MM.1S (cell line): ENCODE data around the gene SDHA.

Experiments used
- DNase-seq: peaks from one replicate; pipeline ENCODE4 v3.0.0-alpha.2; 2015
- H2AFZ ChIP-seq: fragments of 300-600 bp; sonication (generic); 2 replicates; pipeline ENCODE4 v1.6.0; 2016; ENCODE audit warnings: antibody characterized with exemption, low read length
- H3F3A ChIP-seq: fragments of 300-600 bp; sonication (generic); 2 replicates; pipeline ENCODE4 v1.6.1; 2016; ENCODE audit warnings: mild to moderate bottlenecking, antibody characterized with exemption, low read length, moderate library complexity, mixed read lengths; ENCODE audit not compliant: insufficient read depth
- H3K27ac ChIP-seq: fragments of 300-600 bp; sonication (generic); 2 replicates; pipeline ENCODE4 v1.5.1; 2016; ENCODE audit warnings: mild to moderate bottlenecking, low read length
- H3K27me3 ChIP-seq: fragments of 300-600 bp; sonication (generic); replicated peaks from 2 replicates; pipeline ENCODE4 v1.6.0; 2016; ENCODE audit warnings: low read length; ENCODE audit not compliant: insufficient read depth
- H3K36me3 ChIP-seq: fragments of 300-600 bp; sonication (generic); replicated peaks from 2 replicates; pipeline ENCODE4 v1.6.1; 2016; ENCODE audit warnings: mild to moderate bottlenecking, low read length, mixed read lengths; ENCODE audit not compliant: insufficient read depth
- H3K4me1 ChIP-seq: fragments of 300-600 bp; sonication (generic); 2 replicates; pipeline ENCODE4 v1.6.1; 2016; ENCODE audit warnings: low read length, mixed read lengths
- H3K4me2 ChIP-seq: fragments of 300-600 bp; sonication (generic); 2 replicates; pipeline ENCODE4 v1.6.0; 2016; ENCODE audit warnings: low read depth, low read length
- H3K4me3 ChIP-seq: fragments of 300-600 bp; sonication (generic); 2 replicates; pipeline ENCODE4 v1.5.1; 2016; ENCODE audit warnings: low read length, mixed read lengths
- H3K79me2 ChIP-seq: fragments of 300-600 bp; sonication (generic); 2 replicates; pipeline ENCODE4 v1.6.1; 2016; ENCODE audit warnings: mixed run types, low read length, mixed read lengths
- H3K9ac ChIP-seq: fragments of 300-600 bp; sonication (generic); 2 replicates; pipeline ENCODE4 v1.6.1; 2016; ENCODE audit warnings: low read length, mixed read lengths
- H3K9me2 ChIP-seq: fragments of 300-600 bp; sonication (generic); replicated peaks from 2 replicates; pipeline ENCODE4 v1.6.1; 2016; ENCODE audit warnings: mild to moderate bottlenecking, low read length, mixed read lengths; ENCODE audit not compliant: insufficient read depth
- H3K9me3 ChIP-seq: fragments of 300-600 bp; sonication (generic); replicated peaks from 2 replicates; pipeline ENCODE4 v1.6.1; 2016; ENCODE audit warnings: mild to moderate bottlenecking, low read length, mixed read lengths; ENCODE audit not compliant: insufficient read depth
- H4K20me1 ChIP-seq: fragments of 300-600 bp; sonication (generic); 2 replicates; pipeline ENCODE4 v1.6.1; 2016; ENCODE audit warnings: mild to moderate bottlenecking, low read length, moderate library complexity, mixed read lengths; ENCODE audit not compliant: insufficient read depth
- EZH2 ChIP-seq: fragments of 300-600 bp; sonication (generic); optimal IDR thresholded peaks from 2 replicates; pipeline ENCODE3; 2017; ENCODE audit warnings: low read depth, mild to moderate bottlenecking, antibody characterized with exemption, low read length, mixed read lengths
- EZH2phosphoT487 ChIP-seq: fragments of 300-600 bp; sonication (generic); IDR thresholded peaks from 2 replicates; pipeline ENCODE4 v1.6.1; 2018; ENCODE audit warnings: antibody characterized with exemption, low read length
- TF ChIP-seq, protein P1 (sequence below): fragments of 300-600 bp; sonication (generic); IDR thresholded peaks from 2 replicates; pipeline ENCODE4 v1.5.1; 2016; ENCODE audit warnings: antibody characterized with exemption, low read length, mixed read lengths

SDHA gene

GRCh38 chr5:179401-179800 is 38.7 kb upstream of the SDHA start:
- Histone ChIP-seq H3K27me3 (peaks cover 23% of the 10 kb centered on the region), H3K27ac (no peak overlapping the region), H3F3A (no peaks in the 10 kb centered on the region), H3K79me2 (no peaks in the 10 kb centered on the region), H3K4me2 (no peak overlapping the region), H3K9me3 (no peaks in the 10 kb centered on the region), H4K20me1 (no peaks in the 10 kb centered on the region), H3K4me3 (no peak overlapping the region), H3K36me3 (no peaks in the 10 kb centered on the region), H3K9me2 (no peaks in the 10 kb centered on the region), H3K4me1 (no peaks in the 10 kb centered on the region), H2AFZ (no peak overlapping the region), H3K9ac (no peak overlapping the region)
- TF ChIP-seq EZH2 (no peak), EZH2phosphoT487 (no peak)
- TF ChIP-seq, protein P1, sequence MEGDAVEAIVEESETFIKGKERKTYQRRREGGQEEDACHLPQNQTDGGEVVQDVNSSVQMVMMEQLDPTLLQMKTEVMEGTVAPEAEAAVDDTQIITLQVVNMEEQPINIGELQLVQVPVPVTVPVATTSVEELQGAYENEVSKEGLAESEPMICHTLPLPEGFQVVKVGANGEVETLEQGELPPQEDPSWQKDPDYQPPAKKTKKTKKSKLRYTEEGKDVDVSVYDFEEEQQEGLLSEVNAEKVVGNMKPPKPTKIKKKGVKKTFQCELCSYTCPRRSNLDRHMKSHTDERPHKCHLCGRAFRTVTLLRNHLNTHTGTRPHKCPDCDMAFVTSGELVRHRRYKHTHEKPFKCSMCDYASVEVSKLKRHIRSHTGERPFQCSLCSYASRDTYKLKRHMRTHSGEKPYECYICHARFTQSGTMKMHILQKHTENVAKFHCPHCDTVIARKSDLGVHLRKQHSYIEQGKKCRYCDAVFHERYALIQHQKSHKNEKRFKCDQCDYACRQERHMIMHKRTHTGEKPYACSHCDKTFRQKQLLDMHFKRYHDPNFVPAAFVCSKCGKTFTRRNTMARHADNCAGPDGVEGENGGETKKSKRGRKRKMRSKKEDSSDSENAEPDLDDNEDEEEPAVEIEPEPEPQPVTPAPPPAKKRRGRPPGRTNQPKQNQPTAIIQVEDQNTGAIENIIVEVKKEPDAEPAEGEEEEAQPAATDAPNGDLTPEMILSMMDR: no peak
- DNase-seq: no peak

DNA sequence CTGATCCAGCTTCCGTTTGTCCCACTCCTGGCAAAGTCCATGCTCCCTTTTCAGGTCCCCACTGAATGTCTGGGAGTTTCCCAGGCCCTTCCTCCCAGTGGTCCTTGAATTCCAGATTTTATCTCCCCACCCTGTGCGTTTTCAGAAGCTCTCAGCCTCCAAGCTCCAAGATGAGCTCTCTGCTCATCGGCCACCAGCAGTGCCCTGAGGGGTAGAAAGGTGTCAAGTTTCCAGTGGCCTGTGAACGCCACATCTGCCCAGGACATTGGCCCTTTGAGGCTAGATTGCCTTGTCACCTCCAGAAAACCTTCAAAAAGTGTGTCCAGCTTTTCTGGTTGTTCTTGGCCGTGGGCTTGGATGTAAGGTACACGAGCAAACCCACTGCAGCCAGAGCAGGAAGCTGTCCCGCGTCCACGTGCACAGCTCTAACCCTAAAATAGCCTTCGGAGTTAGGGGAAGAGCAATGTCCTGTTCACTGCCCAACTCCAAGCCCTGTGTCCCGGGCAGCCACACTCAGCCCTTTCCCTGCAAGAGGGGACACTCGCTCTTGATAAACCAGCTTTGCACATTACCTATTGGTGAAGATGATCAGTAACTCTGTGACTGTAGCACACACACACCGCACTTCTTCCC is 37.7 kb upstream of the SDHA start:
- no peak for DNase-seq
- TF ChIP-seq, protein P1: no peak
- Histone ChIP-seq H3F3A (no peaks in the 10 kb centered on the region), H3K9me3 (no peaks in the 10 kb centered on the region), H4K20me1 (no peaks in the 10 kb centered on the region), H2AFZ (no peak overlapping the region), H3K79me2 (no peaks in the 10 kb centered on the region), H3K27ac (no peak overlapping the region), H3K4me3 (no peak overlapping the region), H3K36me3 (no peaks in the 10 kb centered on the region), H3K9ac (no peak overlapping the region), H3K4me2 (no peak overlapping the region), H3K27me3 (peaks cover 23% of the 10 kb centered on the region), H3K9me2 (no peaks in the 10 kb centered on the region), H3K4me1 (no peaks in the 10 kb centered on the region)

- Histone ChIP-seq H3K9me3 (no peaks in the 10 kb centered on the region), H3K79me2 (no peaks in the 10 kb centered on the region), H4K20me1 (no peaks in the 10 kb centered on the region), H3K36me3 (no peaks in the 10 kb centered on the region), H3K27ac (no peak overlapping the region), H3K9ac (no peak overlapping the region), H3F3A (no peaks in the 10 kb centered on the region), H3K27me3 (peaks cover 23% of the 10 kb centered on the region), H3K4me3 (no peak overlapping the region), H3K4me2 (no peak overlapping the region), H2AFZ (no peak overlapping the region), H3K9me2 (no peaks in the 10 kb centered on the region), H3K4me1 (no peaks in the 10 kb centered on the region)
- TF ChIP-seq EZH2phosphoT487 (no peak), EZH2 (no peak)
- TF ChIP-seq, protein P1: no peak
- no peak for DNase-seq
Observed at GRCh38 chr5:181160-181559, 37.0 kb upstream of the SDHA start.
